Measurements from ENCODE around the gene PRKCH. TPM values are rescaled to one million over a fixed set of nuclear protein-coding genes. Genes with fewer than 3 reads are reported as not detected.

PRKCH gene
- total and polyA plus RNA-seq, 2 of the 13 experiments (the other 11 are each of a cell fraction or from before 2014, with no cell fraction given), result 0.48 to 1.3 TPM

GRCh38 chr14:61360796-61361525 is 39.6 kb downstream of the PRKCH start:
- TF ChIP-seq ZNF782 (CRISPR knock-in tag; IDR thresholded peaks at IDR 0.05; ENCODE audit: borderline replicate concordance) (no peak), RARA (CRISPR knock-in tag; IDR thresholded peaks at IDR 0.05) (no peak), PAWR (CRISPR knock-in tag; IDR thresholded peaks at IDR 0.05; ENCODE audit: borderline replicate concordance) (no peak)
- POLR2A ChIA-PET, result no interaction called here

GRCh38 chr14:61362072-61362750 is 40.8 kb downstream of the PRKCH start:
- H3K27ac ChIP-seq (ENCODE audit: extremely low read length, insufficient read depth, low read length), result no peak overlapping the region
- no peak overlapping the region for H3K9ac ChIP-seq (ENCODE audit: insufficient read depth, low read depth, low read length)
- no TSS peak for BruUV-seq (replicated peaks)
- intact Hi-C loops (cut with micrococcal nuclease; ENCODE audit: unreplicated experiment) (no loop called here), in situ Hi-C loops (cut with HindIII; ENCODE audit: extremely low pct_ligation_motif_present, low pct_unique_long_range_greater_than_20kb) (no loop called here)
- no peaks in the 10 kb centered on the region for H3K9me3 ChIP-seq (ENCODE audit: low read length)
- no peaks in the 10 kb centered on the region for H3K36me3 ChIP-seq (replicated peaks in 1 of 2; ENCODE audit: control insufficient read depth in 1 of 2, insufficient read depth in 2 of 2, low read length in 2 of 2)
- H4K20me1 ChIP-seq (ENCODE audit: insufficient read depth, low read length), result no peaks in the 10 kb centered on the region
- 37% methylated on average over 5 of the region's 5 CpGs for WGBS (ENCODE audit: low lambda C conversion rate)
- H3K4me1 ChIP-seq (ENCODE audit: insufficient read depth, low read length), result no peaks in the 10 kb centered on the region
- ATAC-seq, result no peak
- POLR2A ChIA-PET, result no interaction called here
- H3K79me2 ChIP-seq (ENCODE audit: insufficient read depth, low read length), result no peaks in the 10 kb centered on the region
- no peak for FAIRE-seq
- no peak overlapping the region for H2AFZ ChIP-seq (ENCODE audit: low read length)
- no peak overlapping the region for H3K4me2 ChIP-seq (ENCODE audit: low read depth, low read length)
- H3K4me3 ChIP-seq (replicated peaks in 1 of 3; ENCODE audit: insufficient read depth in 1 of 3, low read depth in 2 of 3, low read length in 3 of 3), result no peak overlapping the region
- CTCF ChIA-PET (ENCODE audit: low intra/inter-chr PET ratio, low total read pairs), result no interaction called here
- H3K27me3 ChIP-seq (ENCODE audit: control insufficient read depth in 1 of 2, insufficient read depth in 2 of 2, low read length in 2 of 2), result no peaks in the 10 kb centered on the region
- DNase-seq (ENCODE audit: low spot score), result no peak
- TF ChIP-seq HOXD1 (CRISPR knock-in tag; IDR thresholded peaks at IDR 0.05) (no peak), FOXM1 (CRISPR knock-in tag; IDR thresholded peaks at IDR 0.05) (no peak), KAT8 (CRISPR knock-in tag; IDR thresholded peaks at IDR 0.05) (no peak), DNMT1 (CRISPR knock-in tag; IDR thresholded peaks at IDR 0.05) (no peak), AHR (CRISPR knock-in tag; IDR thresholded peaks at IDR 0.05) (no peak), ZNF468 (CRISPR knock-in tag; IDR thresholded peaks at IDR 0.05) (no peak), ZBTB33 (CRISPR knock-in tag; IDR thresholded peaks at IDR 0.05) (no peak), RFXAP (CRISPR knock-in tag; IDR thresholded peaks at IDR 0.05; ENCODE audit: borderline replicate concordance) (no peak), ZNF597 (CRISPR knock-in tag; IDR thresholded peaks at IDR 0.05) (no peak), ZBTB26 (CRISPR knock-in tag; IDR thresholded peaks at IDR 0.05; ENCODE audit: borderline replicate concordance) (no peak), ZFY (CRISPR knock-in tag; IDR thresholded peaks at IDR 0.05) (no peak)

More at GRCh38 chr14:61360796-61361525, 39.6 kb downstream of the PRKCH start:
- 32% methylated on average over 5 of the region's 5 CpGs for WGBS (ENCODE audit: low lambda C conversion rate)
- Histone ChIP-seq H3K4me2 (ENCODE audit: low read depth, low read length) (no peak overlapping the region), H3K36me3 (replicated peaks in 1 of 2; ENCODE audit: control insufficient read depth in 1 of 2, insufficient read depth in 2 of 2, low read length in 2 of 2) (no peaks in the 10 kb centered on the region), H3K4me1 (ENCODE audit: insufficient read depth, low read length) (no peaks in the 10 kb centered on the region), H3K4me3 (replicated peaks in 1 of 3; ENCODE audit: insufficient read depth in 1 of 3, low read depth in 2 of 3, low read length in 3 of 3) (no peak overlapping the region), H3K79me2 (ENCODE audit: insufficient read depth, low read length) (no peaks in the 10 kb centered on the region), H3K9me3 (ENCODE audit: low read length) (no peaks in the 10 kb centered on the region), H3K9ac (ENCODE audit: insufficient read depth, low read depth, low read length) (no peak overlapping the region), H3K27ac (ENCODE audit: extremely low read length, insufficient read depth, low read length) (no peak overlapping the region), H4K20me1 (ENCODE audit: insufficient read depth, low read length) (no peaks in the 10 kb centered on the region), H3K27me3 (ENCODE audit: control insufficient read depth in 1 of 2, insufficient read depth in 2 of 2, low read length in 2 of 2) (no peaks in the 10 kb centered on the region), H2AFZ (ENCODE audit: low read length) (no peak overlapping the region)
- BruUV-seq (replicated peaks), result no TSS peak
- CTCF ChIA-PET (ENCODE audit: low intra/inter-chr PET ratio, low total read pairs), result no interaction called here
- no peak for DNase-seq (ENCODE audit: low spot score)
- FAIRE-seq, result no peak
- no peak for ATAC-seq
- in situ Hi-C loops (cut with HindIII; ENCODE audit: extremely low pct_ligation_motif_present, low pct_unique_long_range_greater_than_20kb), result no loop called here
- intact Hi-C loops (cut with micrococcal nuclease; ENCODE audit: unreplicated experiment), result no loop called here
